Neural cell (in vitro differentiated cells): Measurements from ENCODE around the gene FAM20B. TPM values are rescaled to one million over a fixed set of nuclear protein-coding genes. Genes with fewer than 3 reads are reported as not detected.

ENCODE experiments used
- H2AFZ ChIP-seq: fragments of 200-600, 300-800 bp; sonication (generic), shearing (Covaris generic); 2 replicates; pipeline ENCODE4 v1.6.0; 2014; ENCODE audit warnings: low read depth, mild to moderate bottlenecking, antibody characterized with exemption, low read length, moderate library complexity
- H3F3A ChIP-seq: fragments of 200-600 bp; shearing (Covaris generic); 2 replicates; pipeline ENCODE4 v1.6.1; 2016; ENCODE audit warnings: mild to moderate bottlenecking, moderate library complexity, mixed read lengths, antibody characterized with exemption, low read length; ENCODE audit not compliant: insufficient read depth, poor library complexity, severe bottlenecking
- H3K27ac ChIP-seq: fragments of 200-600, 300-800 bp; sonication (generic), shearing (Covaris generic); 2 replicates; pipeline ENCODE4 v1.5.1; 2014; ENCODE audit warnings: mild to moderate bottlenecking, low read length, moderate library complexity
- H3K27me3 ChIP-seq: fragments of 300-800, 200-600 bp; sonication (generic), shearing (Covaris generic); 2 replicates; pipeline ENCODE4 v1.6.0; 2014; ENCODE audit warnings: mild to moderate bottlenecking, low read depth, low read length, moderate library complexity; ENCODE audit not compliant: insufficient read depth
- H3K36me3 ChIP-seq: fragments of 300-800, 200-600 bp; sonication (generic), shearing (Covaris generic); 2 replicates; pipeline ENCODE4 v1.5.1; 2014; ENCODE audit warnings: mild to moderate bottlenecking, antibody characterized with exemption, low read length, moderate library complexity; ENCODE audit not compliant: insufficient read depth
- H3K4me2 ChIP-seq: fragments of 300-800, 200-600 bp; sonication (generic), shearing (Covaris generic); 2 replicates; pipeline ENCODE4 v1.6.0; 2014; ENCODE audit warnings: mild to moderate bottlenecking, low read length
- H3K4me3 ChIP-seq: fragments of 300-800, 200-600 bp; sonication (generic), shearing (Covaris generic); 2 replicates; pipeline ENCODE4 v1.5.1; 2014; ENCODE audit warnings: mild to moderate bottlenecking, low read length, moderate library complexity
- H3K79me2 ChIP-seq: fragments of 200-600 bp; shearing (Covaris generic); replicated peaks from 2 replicates; pipeline ENCODE4 v1.6.0; 2014; ENCODE audit warnings: mild to moderate bottlenecking, low read length, moderate library complexity; ENCODE audit not compliant: insufficient read depth
- H3K9ac ChIP-seq: fragments of 300-800, 200-600 bp; sonication (generic), shearing (Covaris generic); 2 replicates; pipeline ENCODE4 v1.6.1; 2016; ENCODE audit warnings: mild to moderate bottlenecking, low read length, mixed read lengths
- H3K9me2 ChIP-seq: fragments of 200-600 bp; shearing (Covaris generic); 2 replicates; pipeline ENCODE4 v1.6.1; 2016; ENCODE audit warnings: mild to moderate bottlenecking, low read length, mixed read lengths; ENCODE audit not compliant: insufficient read depth
- H3K9me3 ChIP-seq: fragments of 200-600, 300-800 bp; sonication (generic), shearing (Covaris generic); 2 replicates; pipeline ENCODE4 v1.6.1; 2016; ENCODE audit warnings: mild to moderate bottlenecking, mixed run types, low read length, moderate library complexity, mixed read lengths
- H4K20me1 ChIP-seq: fragments of 200-600 bp; shearing (Covaris generic); 2 replicates; pipeline ENCODE4 v1.6.1; 2016; ENCODE audit warnings: mild to moderate bottlenecking, mixed run types; ENCODE audit not compliant: insufficient read depth
- EP300 ChIP-seq: fragments of 450-650 bp; conservative IDR thresholded peaks from 2 replicates; pipeline ENCODE4 v1.6.1; 2014; ENCODE audit warnings: antibody characterized with exemption, mild to moderate bottlenecking, moderate library complexity; ENCODE audit not compliant: poor library complexity, severe bottlenecking
- EZH2 ChIP-seq: fragments of 200-600, 300-800 bp; shearing (Covaris generic), sonication (generic); IDR thresholded peaks from 2 replicates; pipeline ENCODE4 v1.6.1; 2014; ENCODE audit warnings: antibody characterized with exemption, low read length, borderline replicate concordance, mild to moderate bottlenecking; ENCODE audit not compliant: insufficient read depth, poor library complexity, severe bottlenecking
- MXI1 ChIP-seq: fragments of 450-650 bp; conservative IDR thresholded peaks from 2 replicates; pipeline ENCODE4 v1.6.1; 2014; ENCODE audit warnings: antibody characterized with exemption, mild to moderate bottlenecking; ENCODE audit not compliant: poor library complexity, severe bottlenecking
- POLR2AphosphoS5 ChIP-seq: IDR thresholded peaks from 2 replicates; pipeline ENCODE4 v1.6.1; 2012
- SMC3 ChIP-seq: fragments of 450-650 bp; conservative IDR thresholded peaks from 2 replicates; pipeline ENCODE4 v1.6.1; 2014; ENCODE audit warnings: antibody characterized with exemption, mild to moderate bottlenecking, moderate library complexity; ENCODE audit not compliant: poor library complexity
- TAF1 ChIP-seq: IDR thresholded peaks from 2 replicates; pipeline ENCODE4 v1.6.1; 2012; ENCODE audit warnings: low read depth
- polyA plus RNA-seq: library from polyadenylated mRNA; depleted of rRNA; stranded (reverse); fragments of >200 nt; gene quantifications from 2 replicates; pipeline ENCODE4 v1.2.3, GENCODE V29; 2014
- TF ChIP-seq, protein P1 (sequence below): IDR thresholded peaks from 2 replicates; pipeline ENCODE4 v1.6.1; 2012; ENCODE audit warnings: borderline replicate concordance
- TF ChIP-seq, protein P2 (sequence below): fragments of 450-650 bp; IDR thresholded peaks from 2 replicates; pipeline ENCODE4 v1.5.1; 2014; ENCODE audit warnings: antibody characterized with exemption, mild to moderate bottlenecking, moderate library complexity; ENCODE audit not compliant: poor library complexity, severe bottlenecking

The FAM20B gene
- polyA plus RNA-seq, 1 donor from 2014 or later: 25.1 TPM

DNA sequence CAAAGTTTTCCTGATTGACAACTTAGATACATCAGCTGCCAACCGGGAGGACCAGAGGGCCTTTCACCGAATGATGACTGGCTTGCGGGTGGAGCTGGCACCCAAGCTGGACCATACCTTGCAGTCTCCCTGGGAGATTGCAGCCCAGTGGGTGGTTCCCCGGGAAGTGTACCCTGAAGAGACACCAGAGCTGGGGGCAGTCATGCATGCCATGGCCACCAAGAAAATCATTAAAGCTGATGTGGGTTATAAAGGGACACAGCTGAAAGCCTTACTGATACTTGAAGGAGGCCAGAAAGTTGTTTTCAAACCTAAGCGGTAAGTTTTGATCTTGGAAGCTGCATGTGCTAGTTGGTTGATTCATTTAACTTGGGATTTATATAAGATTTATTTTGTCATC, 18.2 kb downstream of the FAM20B start:
- Histone ChIP-seq H2AFZ (no peak overlapping the region), H3K27ac (no peak overlapping the region), H3K36me3 (no peaks in the 10 kb centered on the region), H3K9me2 (no peaks in the 10 kb centered on the region), H3K4me3 (no peak overlapping the region), H4K20me1 (no peaks in the 10 kb centered on the region), H3K4me2 (no peak overlapping the region), H3K9ac (no peak overlapping the region), H3K27me3 (no peaks in the 10 kb centered on the region), H3K79me2 (peaks cover 5% of the 10 kb centered on the region), H3K9me3 (no peaks in the 10 kb centered on the region), H3F3A (no peaks in the 10 kb centered on the region)
- TF ChIP-seq, protein P1, sequence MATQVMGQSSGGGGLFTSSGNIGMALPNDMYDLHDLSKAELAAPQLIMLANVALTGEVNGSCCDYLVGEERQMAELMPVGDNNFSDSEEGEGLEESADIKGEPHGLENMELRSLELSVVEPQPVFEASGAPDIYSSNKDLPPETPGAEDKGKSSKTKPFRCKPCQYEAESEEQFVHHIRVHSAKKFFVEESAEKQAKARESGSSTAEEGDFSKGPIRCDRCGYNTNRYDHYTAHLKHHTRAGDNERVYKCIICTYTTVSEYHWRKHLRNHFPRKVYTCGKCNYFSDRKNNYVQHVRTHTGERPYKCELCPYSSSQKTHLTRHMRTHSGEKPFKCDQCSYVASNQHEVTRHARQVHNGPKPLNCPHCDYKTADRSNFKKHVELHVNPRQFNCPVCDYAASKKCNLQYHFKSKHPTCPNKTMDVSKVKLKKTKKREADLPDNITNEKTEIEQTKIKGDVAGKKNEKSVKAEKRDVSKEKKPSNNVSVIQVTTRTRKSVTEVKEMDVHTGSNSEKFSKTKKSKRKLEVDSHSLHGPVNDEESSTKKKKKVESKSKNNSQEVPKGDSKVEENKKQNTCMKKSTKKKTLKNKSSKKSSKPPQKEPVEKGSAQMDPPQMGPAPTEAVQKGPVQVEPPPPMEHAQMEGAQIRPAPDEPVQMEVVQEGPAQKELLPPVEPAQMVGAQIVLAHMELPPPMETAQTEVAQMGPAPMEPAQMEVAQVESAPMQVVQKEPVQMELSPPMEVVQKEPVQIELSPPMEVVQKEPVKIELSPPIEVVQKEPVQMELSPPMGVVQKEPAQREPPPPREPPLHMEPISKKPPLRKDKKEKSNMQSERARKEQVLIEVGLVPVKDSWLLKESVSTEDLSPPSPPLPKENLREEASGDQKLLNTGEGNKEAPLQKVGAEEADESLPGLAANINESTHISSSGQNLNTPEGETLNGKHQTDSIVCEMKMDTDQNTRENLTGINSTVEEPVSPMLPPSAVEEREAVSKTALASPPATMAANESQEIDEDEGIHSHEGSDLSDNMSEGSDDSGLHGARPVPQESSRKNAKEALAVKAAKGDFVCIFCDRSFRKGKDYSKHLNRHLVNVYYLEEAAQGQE: no peak
- TF ChIP-seq EP300 (no peak), EZH2 (no peak), MXI1 (no peak), SMC3 (no peak), TAF1 (no peak), POLR2AphosphoS5 (no peak)
- TF ChIP-seq, protein P2, sequence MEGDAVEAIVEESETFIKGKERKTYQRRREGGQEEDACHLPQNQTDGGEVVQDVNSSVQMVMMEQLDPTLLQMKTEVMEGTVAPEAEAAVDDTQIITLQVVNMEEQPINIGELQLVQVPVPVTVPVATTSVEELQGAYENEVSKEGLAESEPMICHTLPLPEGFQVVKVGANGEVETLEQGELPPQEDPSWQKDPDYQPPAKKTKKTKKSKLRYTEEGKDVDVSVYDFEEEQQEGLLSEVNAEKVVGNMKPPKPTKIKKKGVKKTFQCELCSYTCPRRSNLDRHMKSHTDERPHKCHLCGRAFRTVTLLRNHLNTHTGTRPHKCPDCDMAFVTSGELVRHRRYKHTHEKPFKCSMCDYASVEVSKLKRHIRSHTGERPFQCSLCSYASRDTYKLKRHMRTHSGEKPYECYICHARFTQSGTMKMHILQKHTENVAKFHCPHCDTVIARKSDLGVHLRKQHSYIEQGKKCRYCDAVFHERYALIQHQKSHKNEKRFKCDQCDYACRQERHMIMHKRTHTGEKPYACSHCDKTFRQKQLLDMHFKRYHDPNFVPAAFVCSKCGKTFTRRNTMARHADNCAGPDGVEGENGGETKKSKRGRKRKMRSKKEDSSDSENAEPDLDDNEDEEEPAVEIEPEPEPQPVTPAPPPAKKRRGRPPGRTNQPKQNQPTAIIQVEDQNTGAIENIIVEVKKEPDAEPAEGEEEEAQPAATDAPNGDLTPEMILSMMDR: no peak

DNA sequence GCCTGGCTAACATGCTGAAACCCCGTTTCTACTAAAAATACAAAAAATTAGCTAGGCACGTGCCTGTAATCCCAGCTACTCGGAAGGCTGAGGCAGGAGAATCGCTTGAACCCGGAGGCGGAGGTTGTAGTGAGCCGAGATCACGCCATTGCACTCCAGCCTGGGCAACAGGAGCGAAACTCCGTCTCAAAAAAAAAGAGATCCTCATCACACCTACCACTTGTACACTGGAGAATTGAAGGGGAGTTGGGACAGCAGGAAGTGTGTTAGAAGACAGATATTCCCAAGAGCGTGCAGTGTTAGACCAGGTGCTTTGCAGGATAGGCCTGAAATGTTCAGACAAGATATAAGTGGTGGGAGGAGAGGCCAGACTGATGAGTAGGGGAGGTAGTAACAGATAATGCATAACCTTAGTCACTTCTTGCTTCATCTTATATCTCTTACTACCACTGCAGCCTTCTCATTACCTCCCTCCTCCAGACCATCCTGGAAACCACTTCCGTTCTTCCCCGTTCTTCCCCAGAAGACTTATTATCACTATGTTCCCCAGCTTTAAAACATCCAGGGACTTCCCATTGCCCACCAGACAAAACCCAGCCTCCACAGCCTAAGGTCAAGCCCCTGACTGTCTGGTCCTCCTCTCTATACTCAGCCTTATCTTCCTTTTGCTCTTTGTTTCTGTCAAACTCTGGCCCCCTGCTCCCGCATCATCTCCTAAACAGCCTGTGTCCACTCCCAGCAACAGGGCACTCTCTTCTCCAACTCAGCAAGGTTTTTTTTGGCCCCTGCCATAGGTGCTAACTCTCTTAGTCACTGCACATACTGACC, 21.3 kb downstream of the FAM20B start:
- Histone ChIP-seq H3K9me3 (no peaks in the 10 kb centered on the region), H3K9me2 (no peaks in the 10 kb centered on the region), H3K9ac (no peak overlapping the region), H3K27ac (no peak overlapping the region), H2AFZ (no peak overlapping the region), H3K4me3 (no peak overlapping the region), H4K20me1 (no peaks in the 10 kb centered on the region), H3K27me3 (no peaks in the 10 kb centered on the region), H3K36me3 (no peaks in the 10 kb centered on the region), H3F3A (no peaks in the 10 kb centered on the region), H3K4me2 (no peak overlapping the region), H3K79me2 (no peaks in the 10 kb centered on the region)
- TF ChIP-seq SMC3: no peak
- TF ChIP-seq EP300: no peak
- TF ChIP-seq, protein P2: no peak
